Naive thymus-derived CD4-positive, alpha-beta T cell (primary cell): ENCODE results near the gene KRT81. TPM values are rescaled to one million over a fixed set of nuclear protein-coding genes. Genes with fewer than 3 reads are reported as not detected.

Experiments used
- ATAC-seq: fragments of 150-1000 bp; cut with Tn5 transposase; 2 replicates; pipeline ENCODE4 v1.10.0; 2021; ENCODE audit warnings: mild to moderate bottlenecking, moderate library complexity
- CTCF ChIA-PET: fragments of 350-600 bp; sonication (Branson Sonifier 250); formaldehyde crosslinking; loops from one replicate; lab custom pipeline; 2021; ENCODE audit warnings: antibody characterized with exemption; lab: Charles Lee
- POLR2A ChIA-PET: fragments of 350-600 bp; sonication (Branson Sonifier 250); formaldehyde crosslinking; loops from one replicate; lab custom pipeline; 2021; ENCODE audit warnings: antibody characterized with exemption, inconsistent platforms; lab: Charles Lee
- DNase-seq, 9 donors: peaks; one replicate each; pipeline versions ENCODE4 v3.0.0 to v3.0.0-alpha.2; 2020 to 2022; ENCODE audit warnings: mixed read lengths in 1 of 9
- H3K27ac ChIP-seq: one replicate; pipeline ENCODE4 v1.7.0; 2013; ENCODE audit warnings: mild to moderate bottlenecking, low read depth, low read length, moderate library complexity
- H3K27me3 ChIP-seq, 2 donors: one replicate each; pipeline ENCODE4 v1.7.0; 2013; ENCODE audit warnings: low read length in 2 of 2, mild to moderate bottlenecking in 2 of 2, moderate library complexity in 2 of 2; ENCODE audit not compliant: control insufficient read depth in 2 of 2, insufficient read depth in 2 of 2
- H3K36me3 ChIP-seq, 3 experiments: 1 replicate in 2 of 3; 2 replicates in 1 of 3; pipeline ENCODE4 v1.7.0; 2013; ENCODE audit warnings: low read length in 3 of 3, mild to moderate bottlenecking in 3 of 3, moderate library complexity in 1 of 3; ENCODE audit not compliant: insufficient read depth in 3 of 3, control insufficient read depth in 2 of 3
- H3K4me1 ChIP-seq, 2 donors: one replicate each; pipeline ENCODE4 v1.7.0; 2013; ENCODE audit warnings: low read length in 2 of 2, mild to moderate bottlenecking in 2 of 2, moderate library complexity in 1 of 2; ENCODE audit not compliant: control insufficient read depth in 2 of 2, insufficient read depth in 2 of 2
- H3K4me3 ChIP-seq: 2 replicates; pipeline ENCODE4 v1.7.0; 2013; ENCODE audit warnings: mild to moderate bottlenecking, low read length
- H3K9me3 ChIP-seq, 3 experiments: 1 replicate in 2 of 3; 2 replicates in 1 of 3; pipeline ENCODE4 v1.7.0; 2013; ENCODE audit warnings: low read length in 3 of 3; ENCODE audit not compliant: control insufficient read depth in 2 of 3
- H3K27ac Mint-ChIP-seq, 9 donors: one replicate each; pipeline ENCODE4 v1.8.0; 2020 to 2022; ENCODE audit warnings: mixed read lengths in 9 of 9, mild to moderate bottlenecking in 8 of 9, moderate library complexity in 5 of 9, inconsistent platforms in 2 of 9
- H3K27me3 Mint-ChIP-seq, 5 donors: one replicate each; pipeline ENCODE4 v1.8.0; 2021 to 2022; ENCODE audit warnings: mixed read lengths in 5 of 5, mild to moderate bottlenecking in 1 of 5
- H3K36me3 Mint-ChIP-seq, 5 donors: one replicate each; pipeline ENCODE4 v1.8.0; 2020 to 2022; ENCODE audit warnings: mixed read lengths in 5 of 5, mild to moderate bottlenecking in 3 of 5, inconsistent platforms in 1 of 5
- H3K4me1 Mint-ChIP-seq, 7 donors: one replicate each; pipeline ENCODE4 v1.8.0; 2020 to 2022; ENCODE audit warnings: mixed read lengths in 7 of 7, mild to moderate bottlenecking in 3 of 7, inconsistent platforms in 1 of 7
- H3K4me3 Mint-ChIP-seq, 10 donors: one replicate each; pipeline ENCODE4 v1.8.0; 2020 to 2022; ENCODE audit warnings: mild to moderate bottlenecking in 10 of 10, mixed read lengths in 10 of 10, moderate library complexity in 6 of 10, inconsistent platforms in 2 of 10
- H3K9me3 Mint-ChIP-seq, 11 donors: one replicate each; pipeline ENCODE4 v1.8.0; 2020 to 2022; ENCODE audit warnings: mixed read lengths in 11 of 11, mild to moderate bottlenecking in 4 of 11, inconsistent platforms in 1 of 11, moderate library complexity in 1 of 11
- intact Hi-C, 2 donors: fragments of 100-400 bp; cut with micrococcal nuclease; formaldehyde crosslinking; loops; one replicate each; pipeline ENCODE4 v1.15.1; 2023
- polyA plus RNA-seq, 2 donors: library from polyadenylated mRNA; unstranded; fragments of 300-500 nt; fragmentation: Illumina TruSeq; gene quantifications; one replicate each; pipeline ENCODE4 v1.2.3, GENCODE V29; 2021
- total RNA-seq, 6 experiments: library from RNA in 5 of 6; stranded (reverse) in 5 of 6; gene quantifications; 1 replicate in 5 of 6; 2 replicates in 1 of 6; pipeline ENCODE4 v1.2.3 and lab custom pipeline; 2021 to 2026

The KRT81 gene
- total and polyA plus RNA-seq, 7 experiments from 2014 or later, result 0.15 to 0.21 TPM; not detected in 5

GRCh38 chr12:52285172-52285745, 6.1 kb downstream of the KRT81 start:
- Mint-ChIP-seq H3K27me3 (peaks cover 0 to 8% (median 0%) of the 10 kb centered on the region in 5 donors), H3K36me3 (no peaks in the 10 kb centered on the region), H3K9me3 (no peaks in the 10 kb centered on the region), H3K4me3 (no peak overlapping the region), H3K4me1 (peaks cover 0 to 13% (median 4%) of the 10 kb centered on the region in 7 donors), H3K27ac (no peak overlapping the region)
- no peak overlapping the region for H3K4me3 ChIP-seq
- no peaks in the 10 kb centered on the region for H3K4me1 ChIP-seq
- no peaks in the 10 kb centered on the region for H3K36me3 ChIP-seq
- DNase-seq (no peak), ATAC-seq (no peak)
- no peaks in the 10 kb centered on the region for H3K27me3 ChIP-seq
- POLR2A ChIA-PET, result no interaction called here
- no peak overlapping the region for H3K27ac ChIP-seq
- CTCF ChIA-PET, result no interaction called here
- intact Hi-C loops, result no loop called here
- H3K9me3 ChIP-seq, result no peaks in the 10 kb centered on the region

DNA sequence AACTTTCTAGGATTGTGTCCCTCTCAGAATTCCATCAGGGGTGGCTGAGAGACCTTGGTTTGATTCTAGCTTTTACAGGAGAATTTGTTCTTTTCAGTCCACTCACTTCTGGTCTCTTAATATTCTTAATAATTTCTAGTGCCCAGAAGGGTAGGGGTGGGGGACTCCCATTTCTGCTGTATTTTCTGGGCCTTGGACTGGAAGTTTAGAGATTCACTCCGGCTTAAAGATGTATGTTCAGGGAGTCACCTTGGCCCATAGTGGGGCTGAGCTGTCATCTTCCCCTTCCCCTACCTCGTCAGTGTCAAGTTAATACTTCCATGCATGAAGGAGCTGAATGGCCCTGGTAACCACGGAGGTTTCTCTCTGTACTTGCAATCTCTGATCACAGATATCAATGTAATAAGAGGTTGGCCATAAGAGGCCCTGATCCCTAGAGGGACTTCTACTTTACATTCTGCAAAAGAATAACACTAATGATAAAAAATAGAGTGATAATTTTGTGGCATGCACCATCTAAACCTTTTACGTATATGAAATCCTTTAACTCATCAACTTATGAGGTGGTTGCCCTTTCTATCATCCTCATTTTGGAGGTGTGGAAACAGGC, 6.7 kb downstream of the KRT81 start:
- no peaks in the 10 kb centered on the region for H3K9me3 Mint-ChIP-seq
- Histone ChIP-seq H3K27me3 (no peaks in the 10 kb centered on the region), H3K4me1 (no peaks in the 10 kb centered on the region), H3K36me3 (no peaks in the 10 kb centered on the region), H3K9me3 (no peaks in the 10 kb centered on the region), H3K27ac (no peak overlapping the region), H3K4me3 (no peak overlapping the region)
- H3K27ac Mint-ChIP-seq, result no peak overlapping the region
- H3K27me3 Mint-ChIP-seq, result peaks cover 1 to 12% (median 5%) of the 10 kb centered on the region in 5 donors
- DNase-seq, result no peak
- ATAC-seq, result no peak
- no peaks in the 10 kb centered on the region for H3K36me3 Mint-ChIP-seq
- ChIA-PET CTCF (no interaction called here), POLR2A (no interaction called here)
- intact Hi-C loops, result no loop called here
- no peak overlapping the region for H3K4me3 Mint-ChIP-seq
- H3K4me1 Mint-ChIP-seq, result peaks cover 0 to 17% (median 4%) of the 10 kb centered on the region in 7 donors

- no peak overlapping the region for H3K27ac ChIP-seq
- Mint-ChIP-seq H3K27me3 (peaks cover 9 to 37% (median 24%) of the 10 kb centered on the region in 5 donors), H3K4me3 (no peak overlapping the region), H3K9me3 (no peaks in the 10 kb centered on the region), H3K4me1 (peaks cover 0 to 15% (median 5%) of the 10 kb centered on the region in 7 donors), H3K36me3 (no peaks in the 10 kb centered on the region), H3K27ac (no peak overlapping the region)
- no peaks in the 10 kb centered on the region for H3K36me3 ChIP-seq
- ATAC-seq, result no peak
- peaks cover 0 to 5% of the 10 kb centered on the region in 2 donors for H3K27me3 ChIP-seq
- no peak overlapping the region for H3K4me3 ChIP-seq
- no peaks in the 10 kb centered on the region for H3K4me1 ChIP-seq
- intact Hi-C loops, result no loop called here
- ChIA-PET CTCF (no interaction called here), POLR2A (no interaction called here)
- no peaks in the 10 kb centered on the region for H3K9me3 ChIP-seq
- no peak for DNase-seq
Observed at GRCh38 chr12:52280796-52281560, 10.4 kb downstream of the KRT81 start.

DNA sequence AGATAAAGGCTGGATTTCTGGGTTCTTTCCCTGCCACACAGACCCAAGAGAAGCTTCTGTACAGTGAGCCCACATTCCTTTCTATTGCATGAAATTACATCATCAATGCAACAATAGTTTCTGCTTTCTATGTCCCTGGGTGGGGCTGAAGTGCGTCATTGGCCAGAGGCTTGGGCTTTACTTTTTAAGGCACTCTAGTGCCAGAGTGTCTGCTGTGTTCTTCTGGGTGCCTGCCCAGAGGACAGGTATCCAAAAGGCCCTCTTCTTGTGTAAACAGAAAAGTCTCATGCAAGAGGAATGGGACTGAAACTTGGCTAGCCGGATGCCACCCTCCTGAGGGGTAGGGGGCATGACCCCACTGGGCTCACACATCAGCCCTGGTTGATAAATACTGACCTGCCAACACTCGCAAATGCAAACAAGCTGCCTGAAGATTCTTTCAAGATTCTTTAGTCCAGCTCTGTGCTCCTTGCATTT, 11.0 kb downstream of the KRT81 start:
- peaks cover 0 to 5% of the 10 kb centered on the region in 2 donors for H3K27me3 ChIP-seq
- H3K4me1 ChIP-seq, result no peaks in the 10 kb centered on the region
- POLR2A ChIA-PET, result no interaction called here
- ATAC-seq (peak; percentile 69), DNase-seq (no peak)
- no peak overlapping the region for H3K27ac ChIP-seq
- H3K9me3 Mint-ChIP-seq, result no peaks in the 10 kb centered on the region
- intact Hi-C loops, result no loop called here
- H3K36me3 Mint-ChIP-seq, result no peaks in the 10 kb centered on the region
- CTCF ChIA-PET, result no interaction called here
- no peaks in the 10 kb centered on the region for H3K9me3 ChIP-seq
- H3K4me3 Mint-ChIP-seq, result no peak overlapping the region
- H3K4me3 ChIP-seq, result no peak overlapping the region
- no peaks in the 10 kb centered on the region for H3K36me3 ChIP-seq
- H3K27me3 Mint-ChIP-seq, result peaks cover 9 to 43% (median 24%) of the 10 kb centered on the region in 5 donors
- H3K4me1 Mint-ChIP-seq, result peaks cover 0 to 15% (median 5%) of the 10 kb centered on the region in 7 donors
- no peak overlapping the region for H3K27ac Mint-ChIP-seq

DNA sequence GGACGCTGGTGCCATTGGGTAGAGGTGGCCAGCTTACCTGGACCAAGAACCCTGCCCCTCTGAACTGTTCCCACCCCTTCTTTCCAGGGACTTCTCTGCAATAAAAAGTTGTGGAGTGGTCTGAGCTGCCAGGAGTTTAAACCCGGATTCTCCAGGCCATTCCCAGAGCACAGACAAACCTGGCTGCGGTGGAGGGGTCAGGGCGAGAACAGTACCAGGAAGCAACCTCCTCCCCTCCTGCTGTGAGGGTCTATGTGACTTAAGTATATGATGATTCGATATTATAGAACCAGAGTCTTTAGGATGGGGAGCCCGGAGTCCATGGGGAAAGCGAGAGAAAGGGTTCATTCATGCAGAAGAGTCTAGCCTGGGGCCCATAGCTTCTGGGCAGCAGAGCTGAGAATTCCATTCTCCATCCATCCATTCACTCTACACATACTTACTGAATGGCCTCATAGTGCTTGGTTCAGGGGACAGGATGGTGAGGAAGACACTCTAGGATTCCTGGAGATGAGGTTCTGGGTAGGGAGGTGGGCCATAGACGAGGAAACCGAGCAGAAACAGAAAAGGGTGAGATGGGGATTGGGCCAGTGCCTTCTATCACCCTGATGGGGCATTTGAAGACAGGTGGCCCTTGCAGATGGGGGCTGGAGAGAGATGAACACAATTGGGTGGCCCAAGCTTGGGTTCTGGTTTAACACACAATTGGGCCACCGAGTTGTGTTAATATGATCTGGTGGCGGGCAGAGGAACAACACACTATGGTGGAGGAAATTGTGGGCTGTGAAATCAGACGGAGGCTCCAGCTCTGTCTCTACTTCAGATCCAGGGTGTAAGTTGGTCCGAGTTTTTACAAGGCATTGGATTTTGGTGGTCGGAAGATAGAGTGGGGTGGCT, 11.7 kb downstream of the KRT81 start:
- peaks cover 9 to 48% (median 28%) of the 10 kb centered on the region in 5 donors for H3K27me3 Mint-ChIP-seq
- ChIA-PET POLR2A (no interaction called here), CTCF (interaction anchor here (0.6 to 1.3 kb wide), 9 partner anchors 13 to 600 kb away, joined by 3 to 6 read pairs (median 4); no protein-coding TSS in a partner anchor)
- intact Hi-C loops, result loop anchor here (2.0 kb wide), 2 partner anchors 57 to 123 kb away; no protein-coding TSS in a partner anchor
- H3K4me3 ChIP-seq, result no peak overlapping the region
- DNase-seq (no peak), ATAC-seq (peak; percentile 3)
- H3K9me3 Mint-ChIP-seq, result no peaks in the 10 kb centered on the region
- H3K27ac ChIP-seq, result no peak overlapping the region
- no peaks in the 10 kb centered on the region for H3K36me3 ChIP-seq
- no peaks in the 10 kb centered on the region for H3K9me3 ChIP-seq
- H3K4me1 Mint-ChIP-seq, result peaks cover 0 to 15% (median 5%) of the 10 kb centered on the region in 7 donors
- H3K27ac Mint-ChIP-seq, result no peak overlapping the region
- H3K4me3 Mint-ChIP-seq, result peak overlapping the region in 2 of 10 donors; percentile 17 to 56
- no peaks in the 10 kb centered on the region for H3K36me3 Mint-ChIP-seq
- H3K4me1 ChIP-seq, result no peaks in the 10 kb centered on the region
- peaks cover 0 to 5% of the 10 kb centered on the region in 2 donors for H3K27me3 ChIP-seq
